IPS DF 19.7 (cell line): ENCODE measurements around the gene CSNK2B.
"Not testable (repeated sequence)": the region's sequence is repeated elsewhere in the genome, so short reads cannot be mapped to it uniquely, and the experiment has no call there.

Experiments
- DNase-seq: peaks from one replicate; pipeline ENCODE4 v3.0.0-alpha.2; 2013; ENCODE audit warnings: low read depth, low spot score

The CSNK2B gene

DNA sequence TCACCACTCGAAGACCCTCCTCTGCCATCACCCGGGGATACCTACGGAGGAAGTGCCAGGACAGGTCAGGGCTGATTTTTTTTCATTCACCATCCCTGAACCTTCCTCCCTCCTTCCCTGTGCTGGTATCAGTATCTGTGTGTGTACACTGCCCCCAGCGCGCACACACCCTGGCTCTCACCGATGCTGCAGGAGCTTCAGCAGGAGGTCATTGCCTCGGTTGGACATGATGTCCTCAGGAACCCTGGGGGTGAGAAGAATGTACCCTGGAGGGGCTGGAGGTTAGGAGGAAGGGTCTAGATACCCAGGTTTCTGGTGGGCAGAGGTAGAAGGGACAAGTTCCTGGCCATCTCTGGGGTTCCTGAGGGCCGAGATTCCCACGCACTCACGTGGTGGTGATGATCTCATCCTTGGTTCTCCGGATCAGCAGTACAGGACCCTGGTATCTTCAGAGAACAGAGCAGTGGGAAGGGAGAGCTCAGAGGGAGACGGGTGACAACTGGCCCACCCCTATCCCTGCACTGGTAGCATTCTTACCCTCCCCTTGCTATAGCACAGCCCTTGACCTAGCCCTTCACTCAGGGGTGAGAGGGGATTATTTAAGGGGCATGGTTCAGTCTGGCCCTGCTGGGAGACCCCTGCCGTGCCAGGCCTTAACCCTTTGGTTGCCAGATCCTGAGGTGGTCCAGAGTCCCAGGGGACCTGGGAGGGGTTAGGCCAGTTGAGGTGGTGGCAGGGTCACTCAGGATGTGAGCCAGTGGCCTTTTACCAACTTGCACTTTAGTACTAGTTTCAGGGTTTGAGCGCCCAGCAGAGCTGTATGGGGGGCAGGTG lies 22.2 kb downstream of the CSNK2B start:
- DNase-seq, result no peak

DNA sequence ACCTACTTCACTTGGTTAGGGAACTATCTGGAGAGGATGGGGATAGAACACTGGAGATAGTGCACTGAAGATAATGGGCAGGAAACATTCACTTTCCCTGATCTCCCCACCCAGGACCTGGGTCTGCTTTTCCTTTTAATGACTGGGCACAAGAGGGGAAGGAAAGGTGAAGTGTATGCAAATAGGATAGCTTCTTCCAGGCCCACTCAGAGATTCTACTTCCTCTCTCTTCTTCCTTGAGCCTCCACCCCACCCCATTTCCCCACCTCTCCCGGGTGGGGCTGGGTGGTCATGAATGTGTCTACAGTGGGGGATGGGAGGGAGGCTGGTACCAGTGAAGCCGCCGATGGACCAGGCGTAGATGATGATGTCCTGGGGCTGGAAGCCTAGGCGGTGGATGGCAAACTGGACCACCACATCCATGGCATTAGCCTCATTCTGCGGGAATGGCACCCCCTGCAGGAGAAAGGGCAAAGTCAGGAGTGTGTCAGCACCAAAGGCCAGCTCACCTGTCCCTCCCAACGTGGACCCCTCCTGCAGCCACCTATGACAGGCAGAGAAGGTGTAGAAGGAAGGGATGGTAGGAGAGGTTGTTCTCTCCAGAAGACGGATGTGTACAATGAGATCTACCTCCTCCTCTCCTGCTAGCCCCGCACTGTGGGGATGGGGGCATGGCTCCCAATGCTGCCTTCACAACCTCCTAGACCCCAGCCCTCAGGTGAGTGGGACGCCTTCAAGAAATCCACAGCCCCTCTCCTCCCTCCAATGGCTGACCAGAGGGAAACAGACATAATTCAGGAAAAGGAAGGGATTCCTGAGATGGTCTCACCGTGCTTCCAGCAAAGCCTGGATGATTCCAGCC lies 23.6 kb downstream of the CSNK2B start:
- no peak for DNase-seq

DNA sequence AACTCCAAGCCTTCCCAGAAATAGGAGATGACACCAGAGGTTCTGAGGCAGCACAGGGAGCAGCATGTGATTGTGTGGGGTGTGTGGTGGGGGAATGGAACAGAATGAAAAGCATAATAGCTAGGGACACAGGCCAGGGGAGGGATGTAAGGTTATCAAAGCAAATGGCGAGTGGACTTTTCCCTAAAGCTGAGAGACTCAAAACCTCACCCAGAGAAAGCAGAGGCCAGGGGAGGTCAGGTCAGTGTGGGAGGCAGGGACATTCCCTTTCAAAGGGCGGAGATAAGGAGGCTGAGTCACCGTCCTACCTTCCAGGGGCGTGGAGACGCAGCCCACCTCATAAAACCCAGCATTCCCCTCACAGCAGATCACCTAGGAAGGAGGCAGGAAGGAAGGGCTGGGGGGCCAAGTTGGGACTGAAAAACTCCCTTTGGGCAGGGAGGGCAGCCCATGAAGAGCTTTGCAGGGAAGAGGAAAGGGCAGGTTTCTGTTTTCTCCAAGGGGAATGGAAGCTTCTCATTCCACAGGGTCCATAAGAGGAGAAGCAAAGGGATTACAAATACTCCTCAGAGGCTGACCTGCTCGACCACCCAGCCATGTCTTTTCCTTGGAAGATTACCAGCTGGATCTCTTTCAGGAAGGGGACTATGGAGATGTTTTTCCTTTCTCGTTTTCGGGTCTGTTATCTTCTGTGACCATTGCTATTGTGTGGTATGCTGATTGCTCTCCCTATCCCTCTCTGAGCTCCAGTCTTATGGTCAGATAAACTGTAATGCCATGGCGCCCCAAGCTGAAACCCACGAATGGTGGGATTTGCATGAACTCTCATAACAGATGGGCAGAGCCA lies 24.6 kb downstream of the CSNK2B start:
- DNase-seq, result no peak

DNA sequence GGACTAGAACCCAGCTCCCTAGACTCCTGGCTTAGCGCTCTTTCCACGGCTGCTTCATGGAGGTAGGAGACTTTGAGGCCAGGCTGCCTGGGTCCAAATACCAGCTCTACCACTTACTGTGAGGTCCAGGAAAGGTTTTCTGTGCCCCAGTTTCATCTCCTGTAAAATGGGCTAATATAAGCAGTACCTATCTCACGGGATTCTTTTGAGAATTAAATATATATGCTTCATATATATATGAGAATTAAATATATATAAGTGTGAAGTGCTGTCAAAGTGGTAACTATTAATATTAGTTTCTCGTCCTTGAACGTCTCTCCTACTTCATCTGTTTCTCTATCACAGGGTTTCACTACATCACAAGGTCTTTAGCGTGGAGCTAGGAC lies 25.2 kb downstream of the CSNK2B start:
- DNase-seq, result no peak

- DNase-seq, result no peak
Observed at GRCh38 chr6:31691564-31692108, 25.8 kb downstream of the CSNK2B start.

DNA sequence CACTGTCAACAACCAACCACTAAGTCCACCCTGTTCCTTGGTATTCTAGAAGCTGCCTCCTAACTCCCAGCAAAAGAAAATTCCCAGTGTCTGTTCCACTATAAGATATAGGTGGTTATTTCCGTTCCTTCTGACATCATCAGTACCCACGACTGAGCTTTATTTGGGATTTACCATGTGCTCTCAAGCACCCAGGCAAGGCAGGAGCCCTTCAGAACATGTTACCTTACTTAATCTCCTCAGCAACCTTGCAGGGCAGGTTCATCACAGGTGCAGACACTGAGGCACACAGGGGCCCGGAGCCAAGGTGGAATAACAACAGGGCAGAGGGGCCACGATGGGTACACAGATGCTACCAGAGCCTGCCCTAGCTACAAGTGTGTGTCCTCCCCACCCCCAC lies 26.5 kb downstream of the CSNK2B start:
- no peak for DNase-seq

GRCh38 chr6:31692886-31693285 lies 27.0 kb downstream of the CSNK2B start:
- no peak for DNase-seq

- no peak for DNase-seq
Observed at GRCh38 chr6:31693535-31693934, 27.7 kb downstream of the CSNK2B start.

GRCh38 chr6:31697555-31697954 lies 31.7 kb downstream of the CSNK2B start:
- no peak for DNase-seq

GRCh38 chr6:31700740-31701401 lies 35.0 kb downstream of the CSNK2B start:
- DNase-seq, result no peak

GRCh38 chr6:31701666-31702404 lies 36.0 kb downstream of the CSNK2B start:
- DNase-seq, result no peak

DNA sequence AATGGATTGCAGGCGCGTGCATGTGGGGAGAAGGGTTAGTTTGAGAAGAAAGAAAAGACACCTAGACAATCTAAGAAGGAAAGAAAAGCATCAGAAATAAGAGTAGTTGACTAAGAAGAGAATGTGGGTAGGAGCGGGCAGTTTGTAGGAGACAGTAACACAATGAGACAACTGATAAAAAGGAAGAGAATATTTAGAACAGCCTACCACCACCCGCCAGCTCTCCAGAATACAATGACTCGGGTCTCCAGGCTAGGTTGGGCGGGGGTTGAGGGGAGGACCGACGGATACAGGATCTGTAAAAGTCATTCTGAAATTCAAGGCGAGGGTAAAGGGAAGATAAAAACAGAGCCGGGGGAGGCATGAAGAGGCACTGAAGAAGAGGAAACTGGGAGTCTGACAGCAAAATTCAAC lies 36.5 kb downstream of the CSNK2B start:
- DNase-seq, result no peak

DNA sequence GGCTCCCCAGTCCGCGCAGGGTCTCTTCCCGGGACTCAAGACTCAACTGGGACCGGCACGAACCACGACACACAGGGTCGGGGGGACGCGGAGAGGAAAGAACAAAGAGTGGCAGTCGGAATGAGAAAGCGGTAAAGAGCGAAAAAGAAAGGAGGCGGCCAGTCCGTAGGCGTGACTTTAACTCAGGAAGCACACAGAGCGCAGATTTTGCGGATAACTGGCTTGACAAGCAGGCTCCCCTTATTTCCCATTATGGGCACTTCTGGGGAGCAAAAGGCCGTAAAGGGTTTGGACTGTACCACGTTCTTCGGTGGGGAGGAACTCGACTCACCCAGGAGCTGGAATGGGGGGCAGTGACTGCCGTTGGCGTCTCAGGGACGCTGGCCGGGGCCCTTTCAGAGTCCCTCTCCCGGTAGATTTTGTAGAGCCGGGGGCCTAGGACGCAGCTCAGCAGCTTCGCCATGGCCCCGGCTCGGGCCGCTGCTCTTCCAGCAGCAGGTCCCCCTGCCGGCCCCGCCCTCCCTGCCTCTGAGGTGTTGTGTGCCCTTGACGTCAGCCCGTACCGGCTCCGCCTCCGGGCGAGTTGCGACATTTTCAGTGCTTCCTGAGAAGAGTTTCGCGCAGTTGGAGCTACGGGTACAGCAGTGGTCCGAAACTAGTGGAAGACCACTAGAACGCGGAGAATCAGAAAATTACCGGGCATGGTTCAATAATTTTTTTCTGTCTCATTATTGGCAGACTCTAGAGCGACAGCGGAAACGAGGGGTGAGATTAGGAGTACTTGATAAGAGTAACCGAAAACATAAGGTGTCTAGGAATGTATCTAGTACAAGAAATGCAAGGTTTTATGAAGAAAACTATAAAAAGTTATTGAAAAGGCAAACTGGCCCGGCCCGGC lies 37.2 kb downstream of the CSNK2B start, which contains the start of gene ABHD16A:
Gene ABHD16A (minus strand): TSS at position 506 of the 898 bp plus-strand sequence. CDS start 43 bp downstream, at position 463.
- peak; percentile 95 for DNase-seq

GRCh38 chr6:31705931-31706330 lies 40.1 kb downstream of the CSNK2B start:
- no peak for DNase-seq

DNA sequence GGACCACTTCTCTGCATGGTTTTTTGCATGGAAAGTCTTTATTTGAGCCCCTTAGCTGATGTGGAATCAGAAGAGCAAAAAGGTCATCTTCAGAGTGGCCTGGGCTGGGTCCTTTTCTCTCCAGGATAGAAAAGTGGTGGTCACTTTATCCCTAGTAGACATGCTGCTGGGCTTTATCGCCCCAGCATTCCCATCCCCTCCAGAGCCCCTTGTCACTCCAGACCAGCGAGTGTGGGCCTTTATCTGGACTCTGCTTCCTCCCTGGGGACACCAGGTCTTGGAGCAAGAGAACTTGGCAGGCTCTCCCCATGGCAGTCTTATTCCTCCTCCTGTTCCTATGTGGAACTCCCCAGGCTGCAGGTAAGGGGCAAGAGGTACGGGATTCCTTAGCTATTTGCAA lies 40.7 kb downstream of the CSNK2B start, which contains the start of gene LY6G6F:
Gene LY6G6F (plus strand): TSS at position 268 of the 400 bp plus-strand sequence. CDS start 41 bp downstream, at position 309.
- DNase-seq, result no peak

DNA sequence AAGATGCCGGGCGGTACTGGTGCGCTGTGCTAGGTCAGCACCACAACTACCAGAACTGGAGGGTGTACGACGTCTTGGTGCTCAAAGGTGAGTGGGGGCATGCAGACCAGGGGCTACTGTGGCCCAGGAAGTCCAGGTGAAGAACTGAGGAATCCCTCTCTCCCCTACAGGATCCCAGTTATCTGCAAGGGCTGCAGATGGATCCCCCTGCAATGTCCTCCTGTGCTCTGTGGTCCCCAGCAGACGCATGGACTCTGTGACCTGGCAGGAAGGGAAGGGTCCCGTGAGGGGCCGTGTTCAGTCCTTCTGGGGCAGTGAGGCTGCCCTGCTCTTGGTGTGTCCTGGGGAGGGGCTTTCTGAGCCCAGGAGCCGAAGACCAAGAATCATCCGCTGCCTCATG lies 41.8 kb downstream of the CSNK2B start:
- no peak for DNase-seq

GRCh38 chr6:31708224-31708623 lies 42.3 kb downstream of the CSNK2B start:
- DNase-seq, result no peak

DNA sequence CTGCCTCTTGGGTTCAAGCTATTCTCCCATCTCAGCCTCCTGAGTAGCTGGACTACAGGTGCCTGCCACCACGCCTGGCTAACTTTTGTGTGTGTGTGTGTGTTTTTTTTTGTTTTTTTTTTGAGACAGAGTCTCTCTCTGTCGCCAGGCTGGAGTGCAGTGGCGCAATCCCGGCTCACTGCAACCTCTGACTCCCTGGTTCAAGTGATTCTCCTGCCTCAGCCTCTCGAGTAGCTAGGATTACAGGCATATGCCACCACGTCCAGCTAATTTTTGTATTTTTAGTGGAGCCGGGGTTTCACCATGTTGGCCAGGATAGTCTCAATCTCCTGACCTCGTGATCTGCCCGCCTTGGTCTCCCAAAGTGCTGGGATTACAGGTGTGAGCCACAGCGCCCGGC lies 43.3 kb downstream of the CSNK2B start:
- DNase-seq, result not testable (repeated sequence)
